Endothelial cell of umbilical vein (primary cell): ENCODE data around the gene ALDH3B2. TPM values are rescaled to one million over a fixed set of nuclear protein-coding genes. Genes with fewer than 3 reads are reported as not detected.

Experiments used
- BruUV-seq: library from RNA; stranded (reverse); fragments of 400-500 nt; replicated peaks from 2 replicates; lab custom pipeline; 2021; lab: Mats Ljungman, UMichigan
- CTCF ChIA-PET: fragments of 300-600, 350-600 bp; sonication (Branson Sonifier 250); formaldehyde crosslinking; loops from one replicate; lab custom pipeline; 2021; ENCODE audit warnings: antibody characterized with exemption, inconsistent platforms; lab: Charles Lee
- POLR2A ChIA-PET: fragments of 300-600, 350-600 bp; sonication (Branson Sonifier 250); formaldehyde crosslinking; loops from one replicate; lab custom pipeline; 2021; ENCODE audit warnings: antibody characterized with exemption, inconsistent platforms; lab: Charles Lee
- DNase-seq: peaks from one replicate; pipeline ENCODE4 v3.0.0-alpha.2; 2011; ENCODE audit warnings: low read depth, low spot score
- FAIRE-seq: peaks from 2 replicates; lab custom pipeline; 2011; peaks lifted over from hg19 to GRCh38; lab: Jason Lieb, UNC
- H2AFZ ChIP-seq: 2 replicates; pipeline ENCODE4 v1.6.0; 2012; ENCODE audit warnings: low read depth, low read length, control low read depth, inconsistent platforms
- H3K27ac ChIP-seq: 2 replicates; pipeline ENCODE4 v1.5.1; 2011; ENCODE audit warnings: low read depth, mild to moderate bottlenecking, control low read depth, low read length, moderate library complexity; ENCODE audit not compliant: insufficient read depth
- H3K27me3 ChIP-seq, 2 experiments: 2 replicates each; pipeline versions ENCODE4 v1.6.0 to v1.6.1; 2011; ENCODE audit warnings: low read length in 2 of 2, mixed read lengths in 1 of 2; ENCODE audit not compliant: control insufficient read depth in 2 of 2, insufficient read depth in 2 of 2
- H3K36me3 ChIP-seq, 2 experiments: 2 replicates in 1 of 2; 3 replicates in 1 of 2; pipeline ENCODE4 v1.5.1; 2011; ENCODE audit warnings: low read length in 2 of 2, mild to moderate bottlenecking in 1 of 2, moderate library complexity in 1 of 2; ENCODE audit not compliant: control insufficient read depth in 2 of 2, insufficient read depth in 2 of 2; ENCODE audit errors: extremely low read depth in 1 of 2
- H3K4me1 ChIP-seq: 3 replicates; pipeline ENCODE4 v1.5.1; 2011; ENCODE audit warnings: mild to moderate bottlenecking, low read length; ENCODE audit not compliant: control insufficient read depth, insufficient read depth; ENCODE audit errors: extremely low read depth
- H3K4me2 ChIP-seq: 2 replicates; pipeline ENCODE4 v1.6.1; 2011; ENCODE audit warnings: low read length, control low read depth, mixed read lengths; ENCODE audit not compliant: insufficient read depth
- H3K4me3 ChIP-seq, 3 experiments: fragments of 200-600 bp in 1 of 3; sonication (generic), shearing (Covaris generic) in 1 of 3; replicated peaks in 1 of 3; 2 replicates each; pipeline ENCODE4 v1.5.1; 2011 to 2016; ENCODE audit warnings: control low read depth in 3 of 3, low read length in 3 of 3, mild to moderate bottlenecking in 2 of 3, inconsistent platforms in 1 of 3, low read depth in 1 of 3, moderate library complexity in 1 of 3; ENCODE audit not compliant: insufficient read depth in 1 of 3
- H3K79me2 ChIP-seq: 2 replicates; pipeline ENCODE4 v1.6.0; 2012; ENCODE audit warnings: low read length, inconsistent platforms; ENCODE audit not compliant: control insufficient read depth, insufficient read depth
- H3K9ac ChIP-seq: replicated peaks from 2 replicates; pipeline ENCODE3; 2011; ENCODE audit warnings: low read length, control low read depth; ENCODE audit not compliant: insufficient read depth; ENCODE audit errors: extremely low read depth
- H3K9me1 ChIP-seq: replicated peaks from 3 replicates; pipeline ENCODE4 v1.6.0; 2011; ENCODE audit warnings: mild to moderate bottlenecking, low read length; ENCODE audit not compliant: control insufficient read depth, insufficient read depth; ENCODE audit errors: extremely low read depth
- H3K9me3 ChIP-seq: replicated peaks from 2 replicates; pipeline ENCODE4 v1.5.1; 2012; ENCODE audit warnings: low read length, inconsistent platforms; ENCODE audit not compliant: control insufficient read depth, insufficient read depth
- H4K20me1 ChIP-seq: replicated peaks from 2 replicates; pipeline ENCODE3; 2011; ENCODE audit warnings: mild to moderate bottlenecking, low read length; ENCODE audit not compliant: control insufficient read depth, insufficient read depth; ENCODE audit errors: extremely low read depth
- CTCF ChIP-seq, 2 donors: IDR thresholded peaks; 1 replicate in 1 of 2; 2 replicates in 1 of 2; pipeline ENCODE4 v1.5.1; 2011; ENCODE audit warnings: low read length in 2 of 2, mild to moderate bottlenecking in 2 of 2, moderate library complexity in 2 of 2, control low read depth in 1 of 2, inconsistent platforms in 1 of 2, low read depth in 1 of 2; ENCODE audit not compliant: insufficient read depth in 1 of 2; ENCODE audit errors: extremely low read depth in 1 of 2
- EZH2 ChIP-seq: IDR thresholded peaks from 2 replicates; pipeline ENCODE4 v1.6.1; 2012; ENCODE audit warnings: borderline replicate concordance, low read depth, mild to moderate bottlenecking, moderate library complexity, low read length, inconsistent platforms; ENCODE audit not compliant: severe bottlenecking
- FOS ChIP-seq: IDR thresholded peaks from 2 replicates; pipeline ENCODE4 v1.6.1; 2011; ENCODE audit warnings: mild to moderate bottlenecking, low read length, moderate library complexity, borderline replicate concordance; ENCODE audit not compliant: insufficient read depth
- GATA2 ChIP-seq: IDR thresholded peaks from 2 replicates; pipeline ENCODE4 v1.7.0; 2011; ENCODE audit warnings: low read depth, mild to moderate bottlenecking, moderate library complexity, mixed read lengths, low read length; ENCODE audit not compliant: insufficient read length, insufficient read depth
- JUN ChIP-seq: IDR thresholded peaks from 2 replicates; pipeline ENCODE4 v1.6.1; 2011; ENCODE audit warnings: borderline replicate concordance, low read depth; ENCODE audit not compliant: insufficient read length, insufficient read depth
- MYC ChIP-seq: IDR thresholded peaks from one replicate; pipeline ENCODE4 v1.6.1; 2011; ENCODE audit warnings: mild to moderate bottlenecking, low read depth, low read length
- POLR2A ChIP-seq: IDR thresholded peaks from 2 replicates; pipeline ENCODE4 v1.6.1; 2012; ENCODE audit warnings: low read depth, mild to moderate bottlenecking, control low read depth, low read length
- POLR2AphosphoS5 ChIP-seq: IDR thresholded peaks from 2 replicates; pipeline ENCODE4 v1.6.1; 2012; ENCODE audit warnings: low read depth, mild to moderate bottlenecking, control low read depth, low read length, moderate library complexity; ENCODE audit not compliant: insufficient read depth
- dilution Hi-C: fragments of 300-500 bp; cut with MboI; formaldehyde crosslinking; loops from one replicate; pipeline ENCODE4 v1.15.0; 2019; ENCODE audit warnings: low sequenced_read_pairs; ENCODE audit not compliant: extremely low pct_ligation_motif_present
- intact Hi-C: fragments of 100-400 bp; cut with micrococcal nuclease; formaldehyde crosslinking; loops from one replicate; pipeline ENCODE4 v1.10.0; 2022
- polyA plus RNA-seq, 4 experiments: library from polyadenylated mRNA; depleted of rRNA in 3 of 4; stranded (reverse) in 3 of 4; unstranded in 1 of 4; fragments of >200 nt; gene quantifications; 2 replicates each; pipeline versions ENCODE4 v1.2.1 to v1.2.3, GENCODE V29; 2011 to 2012; ENCODE audit warnings: missing spikeins in 1 of 4
- total RNA-seq: library from RNA; stranded (reverse); gene quantifications from 2 replicates; pipeline ENCODE4 v1.2.3, GENCODE V29; 2021
- TF ChIP-seq, protein P1 (sequence below): IDR thresholded peaks from 2 replicates; pipeline ENCODE4 v1.6.1; 2011; ENCODE audit not compliant: insufficient read depth, insufficient read length

Gene ALDH3B2
- total and polyA plus RNA-seq, 2 donors (not counting 3 experiments of a cell fraction or from before 2014, with no cell fraction given) = not detected

- H3K36me3 ChIP-seq = no peaks in the 10 kb centered on the region
- H2AFZ ChIP-seq = no peak overlapping the region
- no peak for DNase-seq
- H4K20me1 ChIP-seq = no peaks in the 10 kb centered on the region
- H3K4me1 ChIP-seq = peaks cover 4% of the 10 kb centered on the region
- no peak overlapping the region for H3K27ac ChIP-seq
- TF ChIP-seq POLR2A = no peak
- TF ChIP-seq JUN = no peak
- no peak for TF ChIP-seq CTCF (IDR thresholded peaks at IDR 0.05; ENCODE audit: extremely low read depth in 1 of 2, insufficient read depth in 1 of 2, low read depth in 1 of 2, low read length in 2 of 2)
- TF ChIP-seq, protein P1, sequence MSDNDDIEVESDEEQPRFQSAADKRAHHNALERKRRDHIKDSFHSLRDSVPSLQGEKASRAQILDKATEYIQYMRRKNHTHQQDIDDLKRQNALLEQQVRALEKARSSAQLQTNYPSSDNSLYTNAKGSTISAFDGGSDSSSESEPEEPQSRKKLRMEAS = no peak
- TF ChIP-seq POLR2AphosphoS5 = no peak
- no peak for TF ChIP-seq FOS
- no peak for TF ChIP-seq GATA2
- TF ChIP-seq EZH2 = no peak
- TF ChIP-seq MYC = no peak
- no TSS peak for BruUV-seq
- no peak overlapping the region for H3K9ac ChIP-seq
- no peaks in the 10 kb centered on the region for H3K79me2 ChIP-seq
- no peaks in the 10 kb centered on the region for H3K9me3 ChIP-seq
- no peak overlapping the region for H3K4me3 ChIP-seq
- H3K4me2 ChIP-seq = no peak overlapping the region
- POLR2A ChIA-PET = no interaction called here
- no peak for FAIRE-seq
- H3K27me3 ChIP-seq = no peaks in the 10 kb centered on the region
- CTCF ChIA-PET = interaction anchor here (2.7 kb wide), 1 partner anchor 25 kb away, joined by 11 read pairs; no protein-coding TSS in a partner anchor
- dilution Hi-C loops = no loop called here
- intact Hi-C loops = no loop called here
- no peaks in the 10 kb centered on the region for H3K9me1 ChIP-seq
These were observed 39.8 kb downstream of the ALDH3B2 start for GRCh38 chr11:67634366-67635230.
